RWPE2 (cell line): Measurements from ENCODE around the gene IFI16.

Source experiments
- ATAC-seq: fragments of 200-7000 bp; cut with Tn5 transposase; 3 replicates; pipeline ENCODE4 v1.9.1; 2021; ENCODE audit warnings: low read depth
- DNase-seq: peaks from one replicate; pipeline ENCODE4 v3.0.0-alpha.2; 2020; ENCODE audit warnings: low spot score
- H3K27ac ChIP-seq: fragments of 450-650 bp; 2 replicates; pipeline ENCODE4 v1.5.1; 2017; ENCODE audit warnings: mild to moderate bottlenecking; ENCODE audit not compliant: poor library complexity, severe bottlenecking
- H3K27me3 ChIP-seq: fragments of 250-450 bp; sonication (Bioruptor Pico); 2 replicates; pipeline ENCODE4 v1.5.1; 2021; ENCODE audit warnings: mild to moderate bottlenecking, moderate library complexity; ENCODE audit not compliant: insufficient read depth, poor library complexity, severe bottlenecking
- H3K36me3 ChIP-seq: fragments of 250-450 bp; sonication (Bioruptor Pico); 2 replicates; pipeline ENCODE4 v1.5.1; 2020; ENCODE audit warnings: low read depth, mild to moderate bottlenecking, moderate library complexity
- H3K4me1 ChIP-seq: fragments of 250-450 bp; sonication (Bioruptor Pico); 2 replicates; pipeline ENCODE4 v1.5.1; 2021; ENCODE audit warnings: mild to moderate bottlenecking, moderate library complexity; ENCODE audit not compliant: insufficient read depth, poor library complexity, severe bottlenecking
- H3K4me3 ChIP-seq: fragments of 250-450 bp; sonication (Bioruptor Pico); 2 replicates; pipeline ENCODE4 v1.5.1; 2021; ENCODE audit warnings: mild to moderate bottlenecking, moderate library complexity; ENCODE audit not compliant: severe bottlenecking
- H3K9me3 ChIP-seq: fragments of 250-450 bp; sonication (Bioruptor Pico); 2 replicates; pipeline ENCODE4 v1.5.1; 2021; ENCODE audit warnings: mild to moderate bottlenecking, moderate library complexity; ENCODE audit not compliant: severe bottlenecking
- TF ChIP-seq, protein P1 (sequence below): fragments of 450-650 bp; IDR thresholded peaks from one replicate; pipeline ENCODE4 v1.5.1; 2017; ENCODE audit warnings: mild to moderate bottlenecking, moderate library complexity; ENCODE audit not compliant: poor library complexity, severe bottlenecking

IFI16 gene

DNA sequence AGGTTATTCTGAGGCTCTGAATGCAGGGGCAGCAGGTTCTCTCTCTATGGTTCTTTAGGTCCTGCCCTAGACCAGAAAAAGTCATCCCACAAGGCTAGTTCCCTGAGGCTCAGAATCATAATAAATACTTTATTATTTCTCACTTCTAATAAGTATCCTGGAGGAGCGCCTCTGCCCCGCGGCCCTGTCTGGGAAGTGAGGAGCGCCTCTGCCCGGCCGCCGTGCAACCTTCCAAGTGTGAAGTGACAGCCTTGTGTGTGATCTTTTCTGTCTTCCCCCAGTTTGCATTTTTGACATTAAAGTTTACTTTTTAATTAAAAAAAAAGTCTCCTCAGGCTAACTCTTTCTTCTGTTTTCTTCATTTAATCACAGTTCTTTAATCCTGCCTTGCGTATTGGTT is 55.4 kb downstream of the IFI16 start:
- H3K36me3 ChIP-seq = no peaks in the 10 kb centered on the region
- no peak for ATAC-seq
- H3K4me1 ChIP-seq = no peaks in the 10 kb centered on the region
- H3K27ac ChIP-seq = no peak overlapping the region
- no peaks in the 10 kb centered on the region for H3K27me3 ChIP-seq
- DNase-seq = no peak
- TF ChIP-seq, protein P1, sequence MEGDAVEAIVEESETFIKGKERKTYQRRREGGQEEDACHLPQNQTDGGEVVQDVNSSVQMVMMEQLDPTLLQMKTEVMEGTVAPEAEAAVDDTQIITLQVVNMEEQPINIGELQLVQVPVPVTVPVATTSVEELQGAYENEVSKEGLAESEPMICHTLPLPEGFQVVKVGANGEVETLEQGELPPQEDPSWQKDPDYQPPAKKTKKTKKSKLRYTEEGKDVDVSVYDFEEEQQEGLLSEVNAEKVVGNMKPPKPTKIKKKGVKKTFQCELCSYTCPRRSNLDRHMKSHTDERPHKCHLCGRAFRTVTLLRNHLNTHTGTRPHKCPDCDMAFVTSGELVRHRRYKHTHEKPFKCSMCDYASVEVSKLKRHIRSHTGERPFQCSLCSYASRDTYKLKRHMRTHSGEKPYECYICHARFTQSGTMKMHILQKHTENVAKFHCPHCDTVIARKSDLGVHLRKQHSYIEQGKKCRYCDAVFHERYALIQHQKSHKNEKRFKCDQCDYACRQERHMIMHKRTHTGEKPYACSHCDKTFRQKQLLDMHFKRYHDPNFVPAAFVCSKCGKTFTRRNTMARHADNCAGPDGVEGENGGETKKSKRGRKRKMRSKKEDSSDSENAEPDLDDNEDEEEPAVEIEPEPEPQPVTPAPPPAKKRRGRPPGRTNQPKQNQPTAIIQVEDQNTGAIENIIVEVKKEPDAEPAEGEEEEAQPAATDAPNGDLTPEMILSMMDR = no peak
- no peak overlapping the region for H3K4me3 ChIP-seq
- H3K9me3 ChIP-seq = no peaks in the 10 kb centered on the region

DNA sequence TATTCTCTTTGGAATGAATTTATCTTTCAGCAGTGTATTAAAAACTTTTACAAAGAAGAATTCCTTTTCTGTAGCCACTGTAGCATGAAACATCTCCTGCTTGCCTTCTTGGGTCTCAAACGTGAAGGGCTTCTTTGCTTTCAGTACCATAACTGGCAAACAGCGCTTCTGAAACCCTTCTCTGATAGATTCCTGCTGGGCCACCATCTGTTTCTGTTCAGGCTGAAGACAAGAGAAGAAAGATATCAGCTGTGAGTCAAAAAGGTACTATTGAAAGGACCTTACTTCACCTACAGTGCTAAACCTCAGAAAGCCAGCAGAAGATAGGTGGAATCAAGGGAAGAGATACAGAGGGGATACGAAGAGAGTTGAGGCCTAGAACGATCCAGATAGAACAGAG is 56.4 kb downstream of the IFI16 start:
- TF ChIP-seq, protein P1 = no peak

DNA sequence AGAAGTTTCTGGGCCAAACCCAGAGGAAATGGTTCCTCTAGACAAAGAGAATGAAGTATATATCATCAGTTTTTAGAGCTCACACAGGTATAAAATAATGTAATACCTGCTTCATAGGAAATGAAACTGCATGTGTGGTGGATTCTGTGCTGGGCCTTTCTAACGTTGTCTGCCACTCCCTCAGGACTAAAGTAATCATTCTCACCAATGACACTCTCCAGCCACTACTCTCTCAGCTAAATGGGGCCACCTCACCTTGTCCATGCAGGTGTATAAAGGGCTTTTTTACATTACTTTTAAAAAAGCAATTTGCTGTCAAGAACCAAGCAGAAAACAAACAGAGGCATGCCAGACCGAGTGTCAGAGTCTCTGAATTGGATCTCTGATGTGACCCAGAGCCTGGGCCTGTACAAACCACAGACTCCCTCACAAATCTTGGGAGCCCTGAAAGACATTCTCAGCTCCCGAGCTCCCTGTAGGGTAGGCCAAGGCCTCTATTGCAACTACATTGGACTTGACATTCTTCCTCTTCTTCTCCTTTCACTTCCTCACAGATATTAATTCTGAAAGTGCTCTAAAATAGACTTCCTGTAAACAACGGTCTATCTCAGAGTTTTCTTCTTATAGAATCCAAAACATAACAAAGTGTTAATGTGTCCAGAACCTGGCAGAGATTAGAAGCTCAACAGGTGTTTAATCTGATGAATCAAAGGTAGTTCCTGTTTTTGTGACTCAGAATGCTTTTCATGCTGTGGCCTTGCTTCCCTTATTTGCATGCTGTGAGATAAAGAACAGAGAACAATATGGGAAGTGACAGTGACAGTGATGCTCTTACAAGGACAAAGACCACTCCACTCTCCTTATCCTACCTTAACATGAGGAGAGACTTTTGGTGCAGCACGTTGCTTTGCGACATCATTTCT is 58.3 kb downstream of the IFI16 start:
- TF ChIP-seq, protein P1 = no peak
- no peaks in the 10 kb centered on the region for H3K4me1 ChIP-seq
- ATAC-seq (no peak), DNase-seq (no peak)
- H3K27ac ChIP-seq = no peak overlapping the region
- H3K36me3 ChIP-seq = no peaks in the 10 kb centered on the region
- no peaks in the 10 kb centered on the region for H3K27me3 ChIP-seq
- no peak overlapping the region for H3K4me3 ChIP-seq
- H3K9me3 ChIP-seq = no peaks in the 10 kb centered on the region

More for the DNA sequence above, 56.4 kb downstream of the IFI16 start:
- DNase-seq (no peak), ATAC-seq (no peak)
- Histone ChIP-seq H3K4me3 (no peak overlapping the region), H3K4me1 (no peaks in the 10 kb centered on the region), H3K27ac (no peak overlapping the region), H3K36me3 (no peaks in the 10 kb centered on the region), H3K27me3 (no peaks in the 10 kb centered on the region), H3K9me3 (no peaks in the 10 kb centered on the region)

DNA sequence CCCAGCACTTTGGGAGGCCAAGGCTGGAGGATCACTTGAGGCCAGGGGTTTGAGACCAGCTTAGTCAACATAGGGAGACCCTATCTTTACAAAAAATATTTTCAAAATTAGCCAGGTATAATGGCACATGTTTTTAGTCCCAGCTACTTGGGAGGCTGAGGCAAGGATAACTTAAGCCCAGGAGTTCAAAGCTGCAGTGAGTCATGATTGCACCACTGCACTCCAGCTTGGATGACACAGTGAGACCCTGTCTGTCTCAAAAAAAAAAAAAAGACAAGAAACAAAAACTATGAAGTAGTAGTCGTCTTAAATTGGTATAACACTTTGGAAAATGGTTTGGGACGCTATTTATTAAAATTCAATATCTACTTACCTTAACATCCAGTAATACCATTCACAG is 59.2 kb downstream of the IFI16 start:
- Histone ChIP-seq H3K27me3 (no peaks in the 10 kb centered on the region), H3K9me3 (no peaks in the 10 kb centered on the region), H3K36me3 (no peaks in the 10 kb centered on the region), H3K4me1 (no peaks in the 10 kb centered on the region), H3K4me3 (no peak overlapping the region), H3K27ac (no peak overlapping the region)
- DNase-seq = no peak
- ATAC-seq = peak; percentile 58; the same call in 1 of the 3 replicates
- TF ChIP-seq, protein P1 = no peak
